Sigmoid colon (tissue), 7 donors: Measurements from ENCODE around the gene CD99L2. TPM values are rescaled to one million over a fixed set of nuclear protein-coding genes. Genes with fewer than 3 reads are reported as not detected.

Experiments used
- DNase-seq: peaks from one replicate; pipeline ENCODE4 v3.0.0-alpha.2; 2019
- H3K27ac ChIP-seq, 4 donors: fragments of 200-600 bp; sonication (generic); one replicate each; pipeline ENCODE4 v1.5.1; 2016 to 2019; ENCODE audit warnings: mild to moderate bottlenecking in 1 of 4
- H3K27me3 ChIP-seq, 3 donors: fragments of 200-600 bp; sonication (generic); one replicate each; pipeline ENCODE4 v1.5.1; 2019; ENCODE audit warnings: mild to moderate bottlenecking in 1 of 3
- H3K36me3 ChIP-seq, 4 donors: fragments of 200-600 bp; sonication (generic); one replicate each; pipeline ENCODE4 v1.5.1; 2016 to 2019
- H3K4me1 ChIP-seq, 4 donors: fragments of 200-600 bp; sonication (generic); one replicate each; pipeline ENCODE4 v1.5.1; 2017 to 2019
- H3K4me3 ChIP-seq, 4 donors: fragments of 200-600 bp; sonication (generic); one replicate each; pipeline ENCODE4 v1.5.1; 2017 to 2019; ENCODE audit warnings: mild to moderate bottlenecking in 2 of 4, moderate library complexity in 1 of 4
- H3K9me3 ChIP-seq, 4 donors: fragments of 200-600 bp in 3 of 4; sonication (generic) in 3 of 4; one replicate each; pipeline versions ENCODE4 v1.5.1 to v1.6.1; 2013 to 2019
- CTCF ChIP-seq, 4 experiments: fragments of 450-650 bp in 3 of 4; fragments of 200-600 bp in 1 of 4; IDR thresholded peaks; one replicate each; pipeline ENCODE4 v1.5.1; 2016 to 2019; ENCODE audit warnings: antibody characterized with exemption in 4 of 4, mild to moderate bottlenecking in 3 of 4, moderate library complexity in 2 of 4
- EP300 ChIP-seq, 4 donors: sonication (generic); formaldehyde crosslinking; IDR thresholded peaks; one replicate each; pipeline ENCODE4 v1.6.1; 2017; ENCODE audit warnings: antibody characterized with exemption in 4 of 4
- POLR2A ChIP-seq, 2 donors: fragments of 450-650 bp; IDR thresholded peaks; one replicate each; pipeline ENCODE4 v1.6.1; 2016; ENCODE audit warnings: antibody characterized with exemption in 2 of 2, mild to moderate bottlenecking in 2 of 2, moderate library complexity in 2 of 2
- POLR2AphosphoS5 ChIP-seq, 4 donors: sonication (generic); formaldehyde crosslinking; IDR thresholded peaks; one replicate each; pipeline ENCODE4 v1.6.1; 2017; ENCODE audit warnings: antibody characterized with exemption in 4 of 4
- WGBS, 2 donors: extraction: QIAGEN DNeasy Blood & Tissue Kit; methylation state at CpG; one replicate each; pipeline ENCODE4 v1.1.7; 2013; 5-methylcytosine and 5-hydroxymethylcytosine counted together
- intact Hi-C: fragments of 100-400 bp; cut with DNase I; formaldehyde crosslinking; loops from one replicate; pipeline ENCODE4 v1.15.1; 2023
- polyA plus RNA-seq, 3 donors: library from polyadenylated mRNA; stranded (reverse); fragments of 200-250 nt; gene quantifications; one replicate each; pipeline ENCODE4 v1.2.3, GENCODE V29; 2013
- total RNA-seq, 4 donors: library from RNA; depleted of rRNA; stranded (reverse); fragments of >200 nt; gene quantifications; one replicate each; pipeline ENCODE4 v1.1.0, GENCODE V29; 2016
- donor health status: healthy with polysubstance abuse.
- donor health status: Bipolar disorder and iron deficiency.
- donor health status: healthy.

CD99L2 gene
- total and polyA plus RNA-seq, 7 donors: 4.8 to 62.6 (median 55.8) TPM

- Histone ChIP-seq H3K9me3 (no peaks in the 10 kb centered on the region), H3K4me1 (no peaks in the 10 kb centered on the region), H3K27me3 (no peaks in the 10 kb centered on the region), H3K36me3 (peaks cover 0 to 61% (median 6%) of the 10 kb centered on the region in 4 donors), H3K4me3 (no peak overlapping the region), H3K27ac (no peak overlapping the region)
- intact Hi-C loops: no loop called here
- 72 to 79% methylated on average over 5 of the region's 5 CpGs for WGBS, 2 donors
- TF ChIP-seq POLR2AphosphoS5 (IDR thresholded peaks at IDR 0.05): no peak
- no peak for TF ChIP-seq CTCF (IDR thresholded peaks at IDR 0.05)
- no peak for TF ChIP-seq POLR2A (IDR thresholded peaks at IDR 0.05)
- TF ChIP-seq EP300 (IDR thresholded peaks at IDR 0.05): no peak
- no peak for DNase-seq
These were observed 168.5 kb downstream of the CD99L2 start for GRCh38 chrX:150729956-150730355.

- TF ChIP-seq POLR2AphosphoS5 (IDR thresholded peaks at IDR 0.05): no peak
- TF ChIP-seq POLR2A (IDR thresholded peaks at IDR 0.05): no peak
- TF ChIP-seq EP300 (IDR thresholded peaks at IDR 0.05): no peak
- TF ChIP-seq CTCF (IDR thresholded peaks at IDR 0.05): no peak
- Histone ChIP-seq H3K4me3 (no peak overlapping the region), H3K27ac (no peak overlapping the region), H3K36me3 (no peaks in the 10 kb centered on the region), H3K27me3 (no peaks in the 10 kb centered on the region), H3K4me1 (peaks cover 0 to 8% (median 0%) of the 10 kb centered on the region in 4 donors), H3K9me3 (no peaks in the 10 kb centered on the region)
- WGBS, 2 donors: 92 to 94% methylated on average over 4 of the region's 4 CpGs
- intact Hi-C loops: loop anchor here (10.0 kb wide), 1 partner anchor 775 kb away; no protein-coding TSS in a partner anchor
- no peak for DNase-seq
These were observed 178.8 kb downstream of the CD99L2 start for GRCh38 chrX:150719621-150720020.

Other genes starting within 250 kb of the CD99L2 start
- gene MTMR1, start 205.3 kb downstream of the CD99L2 start, total RNA-seq: 10 to 100 TPM in 3 of 4 donors, 1 to 10 TPM in 1; 10.0 to 27.0 (median 17.4) TPM
- gene MTMR1, start 205.3 kb downstream of the CD99L2 start, polyA plus RNA-seq: 10 to 100 TPM in 1 of 3 donors, 1 to 10 TPM in 2; 6.0 to 12.0 (median 6.5) TPM
- 1 to 10 TPM; 2.5 to 3.9 (median 2.7) TPM for gene HMGB3, start 84.7 kb upstream of the CD99L2 start, total RNA-seq
- 10 to 100 TPM; 28.4 to 46.4 (median 30.6) TPM for gene HMGB3, start 84.7 kb upstream of the CD99L2 start, polyA plus RNA-seq